Measurements from ENCODE around the gene SLC28A2.

- TF ChIP-seq POLR2AphosphoS5 (IDR thresholded peaks at IDR 0.05) = no peak
- TF ChIP-seq EZH2 (IDR thresholded peaks at IDR 0.05; ENCODE audit: borderline replicate concordance, insufficient read depth, low read length, poor library complexity, severe bottlenecking) = no peak
- TF ChIP-seq, protein P1, sequence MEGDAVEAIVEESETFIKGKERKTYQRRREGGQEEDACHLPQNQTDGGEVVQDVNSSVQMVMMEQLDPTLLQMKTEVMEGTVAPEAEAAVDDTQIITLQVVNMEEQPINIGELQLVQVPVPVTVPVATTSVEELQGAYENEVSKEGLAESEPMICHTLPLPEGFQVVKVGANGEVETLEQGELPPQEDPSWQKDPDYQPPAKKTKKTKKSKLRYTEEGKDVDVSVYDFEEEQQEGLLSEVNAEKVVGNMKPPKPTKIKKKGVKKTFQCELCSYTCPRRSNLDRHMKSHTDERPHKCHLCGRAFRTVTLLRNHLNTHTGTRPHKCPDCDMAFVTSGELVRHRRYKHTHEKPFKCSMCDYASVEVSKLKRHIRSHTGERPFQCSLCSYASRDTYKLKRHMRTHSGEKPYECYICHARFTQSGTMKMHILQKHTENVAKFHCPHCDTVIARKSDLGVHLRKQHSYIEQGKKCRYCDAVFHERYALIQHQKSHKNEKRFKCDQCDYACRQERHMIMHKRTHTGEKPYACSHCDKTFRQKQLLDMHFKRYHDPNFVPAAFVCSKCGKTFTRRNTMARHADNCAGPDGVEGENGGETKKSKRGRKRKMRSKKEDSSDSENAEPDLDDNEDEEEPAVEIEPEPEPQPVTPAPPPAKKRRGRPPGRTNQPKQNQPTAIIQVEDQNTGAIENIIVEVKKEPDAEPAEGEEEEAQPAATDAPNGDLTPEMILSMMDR (IDR thresholded peaks at IDR 0.05; ENCODE audit: poor library complexity, severe bottlenecking) = no peak
- no peak for TF ChIP-seq RAD21 (conservative IDR thresholded peaks at IDR 0.05)
- TF ChIP-seq SMC3 (conservative IDR thresholded peaks at IDR 0.05; ENCODE audit: poor library complexity) = no peak
- TF ChIP-seq MXI1 (conservative IDR thresholded peaks at IDR 0.05; ENCODE audit: poor library complexity, severe bottlenecking) = no peak
- TF ChIP-seq, protein P2, sequence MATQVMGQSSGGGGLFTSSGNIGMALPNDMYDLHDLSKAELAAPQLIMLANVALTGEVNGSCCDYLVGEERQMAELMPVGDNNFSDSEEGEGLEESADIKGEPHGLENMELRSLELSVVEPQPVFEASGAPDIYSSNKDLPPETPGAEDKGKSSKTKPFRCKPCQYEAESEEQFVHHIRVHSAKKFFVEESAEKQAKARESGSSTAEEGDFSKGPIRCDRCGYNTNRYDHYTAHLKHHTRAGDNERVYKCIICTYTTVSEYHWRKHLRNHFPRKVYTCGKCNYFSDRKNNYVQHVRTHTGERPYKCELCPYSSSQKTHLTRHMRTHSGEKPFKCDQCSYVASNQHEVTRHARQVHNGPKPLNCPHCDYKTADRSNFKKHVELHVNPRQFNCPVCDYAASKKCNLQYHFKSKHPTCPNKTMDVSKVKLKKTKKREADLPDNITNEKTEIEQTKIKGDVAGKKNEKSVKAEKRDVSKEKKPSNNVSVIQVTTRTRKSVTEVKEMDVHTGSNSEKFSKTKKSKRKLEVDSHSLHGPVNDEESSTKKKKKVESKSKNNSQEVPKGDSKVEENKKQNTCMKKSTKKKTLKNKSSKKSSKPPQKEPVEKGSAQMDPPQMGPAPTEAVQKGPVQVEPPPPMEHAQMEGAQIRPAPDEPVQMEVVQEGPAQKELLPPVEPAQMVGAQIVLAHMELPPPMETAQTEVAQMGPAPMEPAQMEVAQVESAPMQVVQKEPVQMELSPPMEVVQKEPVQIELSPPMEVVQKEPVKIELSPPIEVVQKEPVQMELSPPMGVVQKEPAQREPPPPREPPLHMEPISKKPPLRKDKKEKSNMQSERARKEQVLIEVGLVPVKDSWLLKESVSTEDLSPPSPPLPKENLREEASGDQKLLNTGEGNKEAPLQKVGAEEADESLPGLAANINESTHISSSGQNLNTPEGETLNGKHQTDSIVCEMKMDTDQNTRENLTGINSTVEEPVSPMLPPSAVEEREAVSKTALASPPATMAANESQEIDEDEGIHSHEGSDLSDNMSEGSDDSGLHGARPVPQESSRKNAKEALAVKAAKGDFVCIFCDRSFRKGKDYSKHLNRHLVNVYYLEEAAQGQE (IDR thresholded peaks at IDR 0.05; ENCODE audit: borderline replicate concordance) = no peak
Observed at GRCh38 chr15:45287390-45287956, 35.4 kb downstream of the SLC28A2 start.

Measured in neural cell (in vitro differentiated cells).